H9 (cell line): Measurements from ENCODE around the gene PLD4. TPM values are rescaled to one million over a fixed set of nuclear protein-coding genes. Genes with fewer than 3 reads are reported as not detected.

Source experiments
- DNase-seq: peaks from one replicate; pipeline ENCODE4 v3.0.0-alpha.2; 2017
- H2AFZ ChIP-seq: one replicate; pipeline ENCODE4 v1.6.1; 2013; ENCODE audit warnings: mild to moderate bottlenecking, low read length, control low read depth, moderate library complexity
- H2AK5ac ChIP-seq: 2 replicates; pipeline ENCODE4 v1.6.1; 2013; ENCODE audit warnings: low read length, control low read depth, mixed read lengths; ENCODE audit not compliant: insufficient read length
- H2BK120ac ChIP-seq: one replicate; pipeline ENCODE4 v1.6.1; 2013; ENCODE audit warnings: low read depth, mild to moderate bottlenecking, low read length, control low read depth, inconsistent platforms; ENCODE audit not compliant: poor library complexity, severe bottlenecking
- H2BK12ac ChIP-seq: 2 replicates; pipeline ENCODE4 v1.6.1; 2013; ENCODE audit warnings: low read length, control low read depth, mixed read lengths, low read depth; ENCODE audit not compliant: insufficient read length
- H2BK15ac ChIP-seq: 2 replicates; pipeline ENCODE4 v1.6.1; 2013; ENCODE audit warnings: low read depth, low read length, control low read depth
- H2BK20ac ChIP-seq: one replicate; pipeline ENCODE4 v1.6.1; 2013; ENCODE audit warnings: low read depth, mild to moderate bottlenecking, low read length, control low read depth, inconsistent platforms; ENCODE audit not compliant: poor library complexity, severe bottlenecking
- H2BK5ac ChIP-seq: 2 replicates; pipeline ENCODE4 v1.6.1; 2013; ENCODE audit warnings: low read length, control low read depth, mixed read lengths; ENCODE audit not compliant: insufficient read length
- H3K14ac ChIP-seq: 2 replicates; pipeline ENCODE4 v1.6.1; 2013; ENCODE audit warnings: low read length, control low read depth; ENCODE audit not compliant: insufficient read depth
- H3K18ac ChIP-seq: 2 replicates; pipeline ENCODE4 v1.6.1; 2013; ENCODE audit warnings: low read depth, mild to moderate bottlenecking, mixed read lengths, low read length, control low read depth; ENCODE audit not compliant: insufficient read length
- H3K23ac ChIP-seq: 2 replicates; pipeline ENCODE4 v1.6.1; 2013; ENCODE audit warnings: low read length, control low read depth, mixed read lengths, low read depth; ENCODE audit not compliant: insufficient read length
- H3K23me2 ChIP-seq: 2 replicates; pipeline ENCODE4 v1.6.1; 2013; ENCODE audit warnings: low read depth, mild to moderate bottlenecking, mixed read lengths, low read length, control low read depth; ENCODE audit not compliant: insufficient read length, poor library complexity, severe bottlenecking
- H3K27ac ChIP-seq: 2 replicates; pipeline ENCODE4 v1.5.1; 2013; ENCODE audit warnings: low read length, control low read depth, mixed read lengths, low read depth; ENCODE audit not compliant: insufficient read length
- H3K27me3 ChIP-seq: 2 replicates; pipeline ENCODE4 v1.6.1; 2013; ENCODE audit warnings: low read length, control low read depth, inconsistent platforms; ENCODE audit not compliant: insufficient read depth
- H3K4ac ChIP-seq: 2 replicates; pipeline ENCODE4 v1.6.1; 2013; ENCODE audit warnings: low read depth, mild to moderate bottlenecking, control low read depth, inconsistent platforms, low read length, moderate library complexity
- H3K4me1 ChIP-seq: 2 replicates; pipeline ENCODE4 v1.6.1; 2013; ENCODE audit warnings: low read length, control low read depth, inconsistent platforms; ENCODE audit not compliant: insufficient read depth
- H3K4me2 ChIP-seq: 2 replicates; pipeline ENCODE4 v1.6.1; 2013; ENCODE audit warnings: low read length, control low read depth, mixed read lengths; ENCODE audit not compliant: insufficient read length, insufficient read depth
- H3K56ac ChIP-seq: 2 replicates; pipeline ENCODE4 v1.6.1; 2013; ENCODE audit warnings: low read depth, mild to moderate bottlenecking, mixed read lengths, low read length, control low read depth; ENCODE audit not compliant: insufficient read length
- H3K79me1 ChIP-seq: 2 replicates; pipeline ENCODE4 v1.6.1; 2013; ENCODE audit warnings: low read depth, mild to moderate bottlenecking, moderate library complexity, low read length, control low read depth, inconsistent platforms; ENCODE audit not compliant: insufficient read depth, poor library complexity, severe bottlenecking
- H3K79me2 ChIP-seq: 2 replicates; pipeline ENCODE4 v1.6.1; 2013; ENCODE audit warnings: low read length, control low read depth, inconsistent platforms; ENCODE audit not compliant: insufficient read depth
- H3K9ac ChIP-seq: 2 replicates; pipeline ENCODE4 v1.6.1; 2013; ENCODE audit warnings: low read length, control low read depth, mixed read lengths; ENCODE audit not compliant: insufficient read length; ENCODE audit errors: extremely low read depth
- H3K9me3 ChIP-seq: one replicate; pipeline ENCODE4 v1.6.1; 2013; ENCODE audit warnings: low read depth, low read length, inconsistent platforms; ENCODE audit not compliant: control insufficient read depth
- H3T11ph ChIP-seq: one replicate; pipeline ENCODE4 v1.6.1; 2013; ENCODE audit warnings: mild to moderate bottlenecking, low read length, control low read depth, inconsistent platforms
- H4K20me1 ChIP-seq: one replicate; pipeline ENCODE4 v1.6.1; 2013; ENCODE audit not compliant: control insufficient read depth, insufficient read length, insufficient read depth
- H4K5ac ChIP-seq: 2 replicates; pipeline ENCODE4 v1.6.1; 2013; ENCODE audit warnings: low read depth, mild to moderate bottlenecking, mixed read lengths, low read length, control low read depth; ENCODE audit not compliant: insufficient read length
- H4K8ac ChIP-seq: replicated peaks from 2 replicates; pipeline ENCODE4 v1.6.1; 2013; ENCODE audit warnings: low read length, control low read depth, mixed read lengths, low read depth; ENCODE audit not compliant: insufficient read length
- H4K91ac ChIP-seq: 2 replicates; pipeline ENCODE4 v1.6.1; 2013; ENCODE audit warnings: low read depth, mild to moderate bottlenecking, moderate library complexity, mixed read lengths, low read length, control low read depth; ENCODE audit not compliant: insufficient read length
- H3K27ac Mint-ChIP-seq, 3 experiments: 2 replicates in 2 of 3; 3 replicates in 1 of 3; pipeline ENCODE4 v1.8.0; 2020 to 2021; ENCODE audit warnings: mixed read lengths in 3 of 3, mild to moderate bottlenecking in 1 of 3, moderate library complexity in 1 of 3
- H3K27me3 Mint-ChIP-seq: 2 replicates; pipeline ENCODE4 v1.8.0; 2021; ENCODE audit warnings: low read depth, mild to moderate bottlenecking, moderate library complexity, mixed read lengths
- H3K36me3 Mint-ChIP-seq, 3 experiments: 2 replicates in 2 of 3; 3 replicates in 1 of 3; pipeline ENCODE4 v1.8.0; 2020 to 2021; ENCODE audit warnings: low read depth in 3 of 3, mixed read lengths in 3 of 3; ENCODE audit not compliant: insufficient read depth in 1 of 3
- H3K4me1 Mint-ChIP-seq, 2 experiments: 2 replicates each; pipeline ENCODE4 v1.8.0; 2020; ENCODE audit warnings: mixed read lengths in 2 of 2
- H3K4me3 Mint-ChIP-seq, 2 experiments: 2 replicates in 1 of 2; 3 replicates in 1 of 2; pipeline ENCODE4 v1.8.0; 2020 to 2021; ENCODE audit warnings: mild to moderate bottlenecking in 2 of 2, mixed read lengths in 2 of 2, moderate library complexity in 1 of 2
- H3K9me3 Mint-ChIP-seq, 2 experiments: 2 replicates in 1 of 2; 3 replicates in 1 of 2; pipeline ENCODE4 v1.8.0; 2020; ENCODE audit warnings: mild to moderate bottlenecking in 2 of 2, mixed read lengths in 2 of 2, moderate library complexity in 1 of 2
- WGBS: extraction: QIAGEN DNeasy Blood & Tissue Kit; methylation state at CpG from one replicate; pipeline ENCODE4 v1.1.7; 2013; ENCODE audit warnings: missing lambda C conversion rate, low lambda C conversion rate, mixed read lengths; ENCODE audit not compliant: insufficient read length; ENCODE audit errors: extremely low coverage; 5-methylcytosine and 5-hydroxymethylcytosine counted together
- total RNA-seq: library from RNA; stranded (reverse); gene quantifications from 2 replicates; pipeline ENCODE4 v1.2.1, GENCODE V29; 2021
- TF ChIP-seq, protein P1 (sequence below): fragments of 200-600 bp; sonication (generic); conservative IDR thresholded peaks from 3 replicates; pipeline ENCODE4 v1.8.0; 2021; ENCODE audit warnings: antibody characterized with exemption, mild to moderate bottlenecking

PLD4 gene
- total RNA-seq, 1 experiment from 2014 or later = not detected

DNA sequence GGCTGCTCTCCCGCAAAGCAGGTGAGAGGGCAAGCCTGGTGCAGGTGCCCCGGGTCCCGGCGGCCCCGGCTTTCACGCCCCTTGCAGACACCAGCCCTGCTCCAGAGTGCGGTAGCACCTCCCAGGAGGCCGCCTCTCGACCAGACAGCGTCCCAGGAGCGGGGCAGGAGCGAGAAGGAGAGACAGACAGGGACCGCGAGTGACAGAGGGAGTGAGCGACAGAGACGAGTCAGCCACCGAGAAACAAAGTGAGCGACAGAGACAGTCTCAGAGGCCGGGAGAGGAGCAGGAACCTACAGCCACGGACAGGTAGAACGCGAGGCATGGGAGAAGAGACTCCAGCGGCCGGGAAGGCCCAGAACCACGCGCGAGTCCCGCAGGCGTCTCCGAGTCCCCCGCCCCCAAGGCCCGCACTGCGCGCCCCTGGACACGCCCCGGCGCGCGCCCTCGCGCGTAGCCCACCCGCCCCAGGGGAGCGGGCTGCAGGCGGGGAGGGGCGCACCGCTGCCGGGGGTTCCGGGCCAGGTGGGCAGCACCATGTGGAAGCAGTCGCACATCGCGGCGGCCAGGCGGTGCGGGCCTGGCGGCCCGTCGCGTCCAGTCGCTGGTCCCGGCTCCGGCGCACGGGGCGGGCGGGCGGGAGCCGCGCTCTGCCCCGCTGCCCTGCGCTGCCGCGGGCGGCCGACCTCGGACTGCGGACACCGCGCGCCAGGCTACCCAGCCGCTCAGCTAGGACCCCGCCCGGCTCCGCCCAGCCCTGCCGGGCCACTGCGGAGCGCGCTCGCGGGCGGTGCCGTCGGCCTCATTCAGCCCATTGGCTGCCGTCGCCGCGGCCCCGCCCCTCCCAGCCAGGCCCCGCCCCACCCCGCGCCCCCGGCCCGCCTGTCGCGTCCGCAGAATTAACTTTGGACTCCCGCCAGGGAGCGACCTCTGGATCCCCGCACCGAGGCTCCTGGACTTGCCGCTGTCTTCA lies 53.3 kb downstream of the PLD4 start, which contains the start of gene AHNAK2:
AHNAK2 (minus strand) TSS at position 694 of the 973 bp plus-strand sequence; CDS start at position 557, 137 bp downstream.
- H3K4me1 ChIP-seq = no peaks in the 10 kb centered on the region
- peaks cover 11 to 24% of the 10 kb centered on the region in 2 experiments for H3K4me1 Mint-ChIP-seq
- H4K20me1 ChIP-seq = peaks cover 7% of the 10 kb centered on the region
- H4K5ac ChIP-seq = no peak within 1 kb of the TSS
- no peak within 1 kb of the TSS for H3K9ac ChIP-seq
- no peak within 1 kb of the TSS for H4K91ac ChIP-seq
- no peak within 1 kb of the TSS for H3T11ph ChIP-seq
- H3K27me3 ChIP-seq = peaks cover 14% of the 10 kb centered on the region; the same call in 1 of the 2 replicates
- no peak within 1 kb of the TSS for H3K23ac ChIP-seq
- H3K79me2 ChIP-seq = no peaks in the 10 kb centered on the region
- H3K79me1 ChIP-seq = no peaks in the 10 kb centered on the region
- DNase-seq = peak; percentile 92
- H2BK12ac ChIP-seq = no peak within 1 kb of the TSS
- H2AK5ac ChIP-seq = no peak within 1 kb of the TSS
- TF ChIP-seq, protein P1, sequence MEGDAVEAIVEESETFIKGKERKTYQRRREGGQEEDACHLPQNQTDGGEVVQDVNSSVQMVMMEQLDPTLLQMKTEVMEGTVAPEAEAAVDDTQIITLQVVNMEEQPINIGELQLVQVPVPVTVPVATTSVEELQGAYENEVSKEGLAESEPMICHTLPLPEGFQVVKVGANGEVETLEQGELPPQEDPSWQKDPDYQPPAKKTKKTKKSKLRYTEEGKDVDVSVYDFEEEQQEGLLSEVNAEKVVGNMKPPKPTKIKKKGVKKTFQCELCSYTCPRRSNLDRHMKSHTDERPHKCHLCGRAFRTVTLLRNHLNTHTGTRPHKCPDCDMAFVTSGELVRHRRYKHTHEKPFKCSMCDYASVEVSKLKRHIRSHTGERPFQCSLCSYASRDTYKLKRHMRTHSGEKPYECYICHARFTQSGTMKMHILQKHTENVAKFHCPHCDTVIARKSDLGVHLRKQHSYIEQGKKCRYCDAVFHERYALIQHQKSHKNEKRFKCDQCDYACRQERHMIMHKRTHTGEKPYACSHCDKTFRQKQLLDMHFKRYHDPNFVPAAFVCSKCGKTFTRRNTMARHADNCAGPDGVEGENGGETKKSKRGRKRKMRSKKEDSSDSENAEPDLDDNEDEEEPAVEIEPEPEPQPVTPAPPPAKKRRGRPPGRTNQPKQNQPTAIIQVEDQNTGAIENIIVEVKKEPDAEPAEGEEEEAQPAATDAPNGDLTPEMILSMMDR = no peak
- WGBS = no CpG with 5 or more reads among the region's 111 CpGs
- no peak within 1 kb of the TSS for H4K8ac ChIP-seq
- no peak within 1 kb of the TSS for H3K56ac ChIP-seq
- H3K4ac ChIP-seq = no peak within 1 kb of the TSS
- no peak within 1 kb of the TSS for H2AFZ ChIP-seq
- H3K27ac ChIP-seq = no peak within 1 kb of the TSS
- no peak within 1 kb of the TSS for H2BK120ac ChIP-seq
- no peaks in the 10 kb centered on the region; a peak in 1 of 5 replicates for H3K9me3 Mint-ChIP-seq
- no peak within 1 kb of the TSS for H3K14ac ChIP-seq
- H3K23me2 ChIP-seq = no peaks in the 10 kb centered on the region
- no peak within 1 kb of the TSS for H3K27ac Mint-ChIP-seq
- H3K18ac ChIP-seq = no peak within 1 kb of the TSS
- no peak within 1 kb of the TSS for H2BK15ac ChIP-seq
- no peak within 1 kb of the TSS for H2BK20ac ChIP-seq
- H3K27me3 Mint-ChIP-seq = peaks cover 61% of the 10 kb centered on the region
- peak within 1 kb of the TSS; percentile 72 to 88 for H3K4me3 Mint-ChIP-seq
- no peaks in the 10 kb centered on the region for H3K36me3 Mint-ChIP-seq
- peak within 1 kb of the TSS; percentile 46 for H3K4me2 ChIP-seq
- H3K9me3 ChIP-seq = no peaks in the 10 kb centered on the region
- no peak within 1 kb of the TSS for H2BK5ac ChIP-seq
